CD4-positive, alpha-beta T cell treated with Interleukin-17A for 1 hour (primary cell): Measurements from ENCODE around the gene SPTBN5.

Experiments used
- DNase-seq: peaks from one replicate; pipeline ENCODE4 v3.0.0-alpha.2; 2020

SPTBN5 gene

DNA sequence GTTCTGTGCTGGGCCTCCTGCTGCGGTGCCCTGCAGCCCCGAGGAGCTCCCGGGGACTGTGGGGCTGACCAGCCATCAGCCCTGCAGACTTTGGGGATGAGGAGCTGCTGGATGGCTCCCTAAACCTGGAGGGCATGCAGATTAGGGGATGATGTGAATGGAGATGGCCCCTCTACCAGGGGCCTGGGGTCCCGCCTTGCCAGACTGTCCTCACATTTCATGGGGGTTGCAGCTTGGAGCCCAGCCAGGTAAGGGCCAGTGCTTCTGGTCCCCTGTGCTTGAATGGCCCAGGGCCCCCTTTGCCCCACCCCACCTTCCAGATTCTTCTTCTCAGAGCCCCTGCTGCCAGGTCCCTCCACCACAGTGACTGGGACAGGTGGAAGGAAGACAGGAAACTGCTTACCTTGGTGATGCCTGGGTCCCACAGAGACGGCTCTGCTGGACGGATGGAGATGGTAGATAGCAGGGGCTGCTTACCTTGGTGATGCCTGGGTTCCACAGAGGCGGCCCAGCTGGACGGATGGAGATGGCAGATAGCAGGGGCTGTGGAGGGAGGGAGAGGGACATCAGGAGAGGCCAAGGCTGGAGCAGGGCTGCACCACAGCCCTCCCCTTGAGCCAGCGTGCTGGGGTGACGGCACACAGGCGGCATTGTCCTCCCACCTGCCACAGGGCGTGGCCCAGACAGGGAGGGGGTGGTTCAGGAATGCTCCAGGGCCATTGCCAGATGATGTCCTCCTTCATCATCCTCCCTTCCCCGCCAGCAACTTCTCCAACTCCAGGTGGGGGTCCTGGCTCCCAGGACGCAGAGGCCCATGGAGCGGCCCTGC is at the start of gene SPTBN5:
SPTBN5 (minus strand) TSS at position 632 of the 829 bp plus-strand sequence; CDS start at position 76, 556 bp downstream.
- DNase-seq: no peak

DNA sequence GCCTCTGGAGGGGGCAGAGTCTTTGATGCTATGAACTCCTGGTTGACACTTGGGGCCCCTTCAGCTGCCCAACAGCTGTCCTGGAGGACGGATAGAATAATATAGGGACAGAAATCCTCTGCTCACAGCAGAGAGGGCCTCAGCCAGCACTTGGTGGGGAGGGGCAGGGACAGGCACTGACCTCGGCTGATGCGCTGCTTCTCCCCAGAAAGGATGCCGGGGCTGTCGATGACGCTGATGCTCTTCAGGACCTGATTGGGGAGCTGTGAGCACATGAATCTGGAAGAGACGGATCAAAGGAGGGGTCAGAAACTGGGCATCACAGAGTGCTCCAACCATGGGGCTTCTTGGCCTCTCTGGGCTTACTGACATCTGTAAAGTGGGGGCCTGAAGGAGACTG is 49.0 kb upstream of the SPTBN5 start:
- no peak for DNase-seq

DNA sequence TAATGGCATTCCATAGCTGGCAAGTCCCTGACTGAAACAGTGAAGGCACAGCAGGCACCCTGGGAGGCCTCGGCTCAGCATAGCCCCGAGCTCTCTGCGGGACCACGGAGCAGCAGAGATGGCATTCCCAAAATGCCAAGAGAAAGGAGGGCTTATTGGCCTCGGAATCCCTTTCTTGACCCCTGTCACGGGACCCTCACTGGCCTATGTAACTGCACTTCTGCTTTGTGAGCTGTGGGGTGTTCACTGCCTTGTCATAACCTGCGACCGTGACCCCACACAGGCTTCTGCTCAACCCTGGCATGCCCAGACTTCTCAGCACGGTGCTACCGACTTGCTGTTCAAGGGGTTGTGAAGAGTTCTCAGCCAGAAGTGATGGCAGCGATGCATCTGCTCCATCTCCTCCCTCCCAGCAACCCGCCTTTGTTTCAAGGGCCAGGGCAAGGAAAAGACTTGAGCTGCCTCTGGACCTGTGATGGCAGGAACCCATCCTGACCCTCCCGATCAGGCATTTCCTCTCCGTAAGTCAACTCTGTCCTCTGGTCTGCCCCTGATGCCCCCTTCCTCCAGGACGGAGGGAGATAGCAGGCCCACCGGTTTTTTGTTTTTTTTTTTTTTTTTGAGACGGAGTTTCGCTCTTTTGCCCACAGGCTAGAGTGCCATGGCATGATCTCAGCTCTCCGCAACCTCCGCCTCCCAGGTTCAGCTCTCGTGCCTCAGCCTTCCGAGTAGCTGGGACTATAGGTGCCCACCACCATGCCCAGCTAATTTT is 48.0 kb upstream of the SPTBN5 start:
- DNase-seq: no peak

- DNase-seq: peak; percentile 32
Measured at GRCh38 chr15:41940441-41940857, 46.6 kb upstream of the SPTBN5 start.

- DNase-seq: no peak
Measured at GRCh38 chr15:41939986-41940385, 46.1 kb upstream of the SPTBN5 start.

DNA sequence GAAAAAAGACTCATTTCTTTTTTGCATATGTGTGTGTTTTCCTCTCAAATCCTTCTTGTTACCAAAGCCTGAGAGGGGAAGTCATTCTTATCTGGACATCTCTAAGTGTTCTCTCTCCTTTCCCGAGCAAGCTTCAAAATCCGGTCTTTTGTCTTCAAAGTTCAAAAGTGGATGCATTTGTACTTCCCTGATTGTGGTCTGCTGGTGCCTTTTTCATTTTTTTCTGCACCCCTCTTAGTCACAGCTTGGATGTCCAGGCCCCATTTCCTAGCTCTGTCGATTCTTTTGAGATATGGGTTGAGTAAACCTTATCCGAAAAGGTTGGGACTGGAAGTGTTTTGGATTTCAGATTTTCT is 43.7 kb upstream of the SPTBN5 start:
- no peak for DNase-seq

DNA sequence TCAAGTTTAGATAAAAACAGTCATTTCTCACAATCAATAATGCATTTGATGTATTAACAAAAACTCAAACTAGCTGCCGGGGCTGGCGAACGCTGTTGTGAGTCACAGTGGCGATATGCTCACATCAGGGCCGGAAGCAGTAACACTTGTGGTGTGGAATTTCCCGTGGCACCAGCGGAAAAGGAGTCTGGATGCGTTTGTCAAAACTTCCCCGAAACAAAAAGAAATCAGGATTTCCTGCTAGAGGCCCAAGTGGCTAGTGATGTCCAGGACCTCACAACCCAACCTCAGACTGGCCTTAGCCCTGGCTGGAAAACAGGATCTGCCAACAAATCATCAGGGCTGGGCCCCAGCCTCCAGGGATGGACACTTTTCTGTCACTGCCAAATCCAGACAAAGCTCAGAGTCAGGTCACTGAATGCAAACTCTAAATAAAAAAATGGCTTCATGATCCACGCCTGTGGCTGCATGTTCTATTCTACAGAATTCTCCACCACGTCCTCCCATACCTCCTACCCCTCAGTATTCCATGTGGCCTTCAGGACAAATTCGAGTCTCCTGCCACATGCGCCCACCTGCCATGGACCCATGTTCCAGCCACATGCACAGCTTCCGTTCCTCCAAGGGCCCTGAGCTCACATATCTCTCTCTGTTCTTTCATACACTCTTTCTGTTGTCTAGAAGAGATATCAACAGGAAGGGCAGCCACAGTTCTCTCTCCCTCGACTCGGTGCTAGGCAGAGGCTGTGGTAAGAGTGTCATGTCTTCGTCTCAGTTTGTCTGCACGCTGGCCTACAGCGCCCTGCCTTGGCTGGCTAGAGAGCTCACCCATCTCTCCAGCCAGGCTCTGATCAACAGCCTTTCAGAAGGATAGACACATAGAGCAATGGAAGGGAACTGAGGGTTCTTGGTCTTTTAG is 43.1 kb upstream of the SPTBN5 start:
- DNase-seq: peak; percentile 90

DNA sequence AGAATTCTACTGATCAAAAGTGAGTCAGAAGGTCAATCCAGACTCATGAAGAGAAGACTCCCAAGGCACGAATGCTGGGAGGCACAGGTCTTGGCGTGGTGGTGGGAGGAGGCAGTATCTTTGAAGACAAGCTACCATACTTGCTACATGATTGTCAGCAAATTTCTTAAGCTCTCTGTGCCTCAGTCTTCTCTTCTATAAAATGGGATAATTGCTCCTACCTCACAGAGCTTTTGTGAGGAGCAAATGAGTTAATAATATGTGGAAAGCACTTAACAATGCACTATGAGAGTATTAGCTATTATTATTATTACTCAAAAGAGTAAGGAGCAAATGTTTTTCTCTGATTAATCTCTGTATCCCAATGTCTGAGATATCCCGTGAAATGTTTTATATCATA is 42.3 kb upstream of the SPTBN5 start:
- DNase-seq: peak; percentile 14

GRCh38 chr15:41935566-41936020 is 41.7 kb upstream of the SPTBN5 start:
- DNase-seq: peak; percentile 38

- peak; percentile 81 for DNase-seq
Measured at GRCh38 chr15:41934843-41935242, 41.0 kb upstream of the SPTBN5 start.

- no peak for DNase-seq
Measured at GRCh38 chr15:41933771-41934170, 39.9 kb upstream of the SPTBN5 start.

DNA sequence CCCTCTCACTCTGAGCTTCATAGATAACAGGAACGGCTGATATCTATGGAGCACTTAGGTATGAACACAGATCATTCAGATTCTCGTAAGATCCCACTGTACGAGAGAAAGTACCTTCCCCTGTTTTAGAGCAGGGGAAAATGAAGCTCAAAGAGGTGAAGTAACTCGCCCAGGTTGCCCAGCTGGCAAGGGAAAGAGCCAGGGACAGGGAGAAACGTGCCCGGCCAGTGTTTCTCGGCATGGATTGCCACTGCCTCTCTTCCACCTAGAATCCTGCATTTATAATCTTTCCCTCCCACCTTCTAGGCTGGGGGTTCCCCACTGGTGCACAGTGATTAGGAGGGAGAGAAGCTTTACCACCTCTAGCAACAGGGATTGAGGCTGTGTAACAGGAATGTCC is 39.5 kb upstream of the SPTBN5 start:
- no peak for DNase-seq

DNA sequence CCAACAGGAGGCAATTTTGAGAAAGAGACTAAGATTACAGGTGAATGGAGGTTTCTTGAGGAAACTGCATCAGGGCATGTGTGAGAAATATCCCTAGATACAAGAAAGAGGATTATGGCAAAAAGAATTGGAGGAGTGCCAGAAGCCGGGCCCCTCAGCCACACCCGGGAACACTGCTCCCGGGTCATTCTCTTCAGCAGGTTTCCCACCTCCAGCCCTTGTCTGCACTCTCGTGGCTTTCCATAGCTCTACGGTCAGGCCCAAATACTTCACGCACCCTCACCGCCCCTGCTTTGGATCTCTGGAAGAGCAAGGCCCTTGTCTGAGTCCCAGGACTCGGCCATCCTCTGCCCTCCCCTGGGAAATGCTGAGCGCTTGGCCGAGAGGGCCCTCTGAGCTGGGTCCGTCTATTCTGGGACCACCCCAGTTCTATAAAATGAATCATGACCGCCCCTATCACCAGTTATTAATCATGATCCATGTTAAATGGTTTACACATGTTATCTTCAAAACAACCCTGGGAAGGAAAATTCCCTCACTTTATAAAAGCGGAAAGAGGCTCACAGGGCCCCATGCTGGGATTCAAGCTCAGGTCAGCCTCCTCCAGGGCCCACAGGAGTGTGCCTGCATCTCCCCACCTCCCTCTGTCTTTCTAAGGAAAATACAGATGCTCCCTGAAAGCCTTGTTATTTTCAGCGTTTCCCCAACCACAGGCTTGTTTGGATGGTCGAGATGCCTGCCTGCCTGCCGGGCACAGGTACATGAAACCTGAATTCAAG is 38.8 kb upstream of the SPTBN5 start:
- no peak for DNase-seq

- no peak for DNase-seq
Measured at GRCh38 chr15:41932101-41932500, 38.2 kb upstream of the SPTBN5 start.

DNA sequence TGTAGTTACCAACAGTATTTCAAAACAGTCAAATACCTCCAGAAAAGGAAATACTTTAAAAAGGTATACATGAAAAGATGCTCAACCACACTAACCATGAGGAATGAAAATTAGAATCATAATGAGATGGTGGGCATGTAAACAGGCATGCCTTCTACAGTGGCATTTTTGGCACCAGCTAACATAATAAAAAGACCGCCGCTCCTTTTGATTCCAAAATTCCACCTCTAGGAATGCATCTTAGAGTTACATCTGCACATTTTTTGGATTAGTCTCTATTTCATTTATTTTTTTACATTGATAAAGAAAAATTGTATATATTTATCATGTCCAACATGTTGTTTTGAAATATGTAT is 37.0 kb upstream of the SPTBN5 start:
- no peak for DNase-seq

DNA sequence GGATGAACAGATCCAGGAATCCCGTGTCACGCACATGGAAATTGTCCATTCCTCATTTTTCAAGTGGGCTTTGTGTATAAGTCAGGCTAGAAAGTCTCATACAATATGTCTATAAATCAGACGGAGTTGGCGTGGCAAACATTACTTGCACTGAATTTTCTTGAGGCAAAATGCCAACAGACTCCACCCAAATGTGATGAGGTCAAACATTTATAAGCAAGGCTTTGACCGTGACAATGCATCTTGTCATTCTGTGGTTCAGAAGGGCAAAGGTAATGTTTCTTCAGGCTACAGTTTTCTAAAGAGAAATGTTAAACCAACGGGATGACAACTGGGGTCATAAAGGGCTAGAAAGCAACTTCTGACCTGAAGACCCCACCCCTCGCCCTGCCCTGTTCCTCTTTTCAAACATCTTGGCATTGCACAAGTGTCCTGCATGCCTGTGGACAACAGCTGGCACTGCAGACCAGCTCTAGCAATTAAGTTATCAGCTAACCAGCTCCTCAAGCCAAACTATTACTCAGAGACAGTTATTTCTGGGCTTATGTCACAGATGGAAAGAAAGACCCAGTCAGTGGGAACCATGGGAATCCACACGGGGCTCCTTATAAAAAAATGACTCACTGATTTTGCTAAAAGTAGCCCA is 36.5 kb upstream of the SPTBN5 start:
- DNase-seq: no peak

GRCh38 chr15:41928637-41929620 is 35.1 kb upstream of the SPTBN5 start:
- DNase-seq: no peak

- no peak for DNase-seq
Measured at GRCh38 chr15:41928100-41928499, 34.2 kb upstream of the SPTBN5 start.

- no peak for DNase-seq
Measured at GRCh38 chr15:41927536-41927935, 33.7 kb upstream of the SPTBN5 start.
